Measurements from ENCODE around the gene IL1B.

The IL1B gene

DNA sequence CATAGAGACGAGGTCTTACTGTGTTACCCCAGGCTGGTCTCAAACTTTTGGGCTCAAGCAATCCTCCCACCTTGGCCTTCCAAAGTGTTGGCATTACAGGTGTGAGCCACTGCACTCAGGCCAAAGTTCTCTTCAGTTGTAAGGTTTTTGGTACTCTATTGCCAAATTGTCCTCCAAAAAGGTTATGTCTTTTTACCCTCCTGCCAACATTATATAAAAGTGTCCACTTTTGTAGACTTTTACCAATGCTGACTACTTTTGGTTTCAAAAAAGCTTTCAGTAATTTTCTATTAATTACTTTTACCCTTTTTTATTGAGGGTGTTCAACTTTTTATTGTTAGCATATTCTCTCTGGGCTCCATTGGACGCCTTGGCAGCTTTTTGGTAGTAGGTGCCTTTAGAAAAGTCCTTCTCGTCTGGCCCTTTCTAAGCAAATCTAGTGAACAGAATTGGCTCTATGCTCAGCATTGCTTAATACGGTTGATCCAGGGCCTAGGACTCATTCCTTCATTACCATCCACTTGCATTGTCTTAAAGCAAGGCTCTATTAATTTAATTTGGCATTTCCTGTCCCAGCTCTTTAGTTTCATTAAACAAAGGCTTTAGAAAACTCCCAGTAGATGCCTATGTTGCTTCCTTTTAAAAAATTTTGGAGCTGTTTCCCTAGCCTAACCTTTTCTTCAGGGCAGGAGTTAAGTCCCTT is 35.5 kb downstream of the IL1B start:
- no peak for DNase-seq

DNA sequence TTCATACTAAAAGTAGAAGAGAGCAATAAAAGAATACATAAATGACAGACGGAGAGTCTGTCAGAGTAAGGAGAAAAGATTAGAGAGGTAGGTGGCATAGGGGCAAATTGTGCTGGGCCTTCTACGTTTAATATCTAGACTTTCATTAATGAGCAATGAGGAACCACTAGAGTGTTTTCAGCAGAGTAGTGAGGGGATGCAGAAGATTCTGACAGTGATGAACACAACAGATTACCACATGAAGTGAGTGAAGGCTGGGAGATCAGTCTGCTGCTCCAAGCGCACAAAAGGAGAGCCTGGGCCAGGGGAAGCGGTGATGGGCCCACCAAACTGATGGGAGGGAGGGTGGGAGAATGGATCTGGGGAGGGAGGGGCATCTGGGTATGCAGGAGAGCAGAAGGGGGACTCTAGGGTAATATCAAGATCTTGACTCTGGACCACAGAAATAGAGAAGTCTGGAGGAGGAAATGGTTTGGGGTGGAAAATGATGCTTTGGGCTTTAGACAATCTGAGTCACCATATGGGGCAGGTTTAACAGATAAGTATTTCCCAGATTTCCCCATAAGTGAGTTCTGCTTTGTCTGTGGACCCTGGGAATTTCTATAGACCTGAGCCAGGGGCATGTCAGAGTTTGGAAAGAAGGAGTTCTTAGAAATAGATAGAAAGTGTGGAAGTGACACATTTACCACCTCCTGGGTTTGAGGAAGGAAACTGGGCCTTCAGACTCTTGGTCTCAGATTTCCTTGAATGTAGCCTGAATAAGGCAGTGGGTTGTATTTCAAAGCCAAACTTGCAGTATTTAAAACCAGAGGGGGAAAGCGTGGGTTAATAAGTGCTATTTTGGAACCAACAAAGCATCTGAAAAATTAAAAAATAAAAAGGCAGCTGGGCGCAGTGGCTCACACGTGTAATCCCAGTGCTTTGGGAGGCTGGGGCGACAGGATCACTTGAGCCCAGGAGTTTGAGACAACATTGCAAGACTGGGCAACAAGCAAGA is 37.3 kb downstream of the IL1B start:
- DNase-seq, result no peak

DNA sequence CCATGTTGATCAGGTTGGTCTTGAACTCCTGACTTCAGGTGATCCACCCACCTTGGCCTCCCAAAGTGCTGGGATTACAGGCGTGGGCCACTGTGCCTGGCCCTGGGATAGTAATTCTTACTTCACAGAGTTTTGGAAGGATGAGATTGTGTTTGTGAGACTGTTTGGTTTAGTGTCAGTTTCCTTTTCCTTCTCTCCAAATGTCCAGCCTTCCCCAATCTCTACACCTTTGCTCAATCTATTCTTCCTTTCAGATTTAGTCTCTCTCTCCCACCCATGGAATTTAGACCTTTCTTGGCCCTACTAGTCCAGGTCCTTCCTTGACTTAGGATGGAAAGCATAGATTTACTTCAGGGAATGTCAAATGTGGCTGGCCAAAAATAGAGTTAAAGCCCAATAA is 40.1 kb downstream of the IL1B start:
- no peak for DNase-seq

DNA sequence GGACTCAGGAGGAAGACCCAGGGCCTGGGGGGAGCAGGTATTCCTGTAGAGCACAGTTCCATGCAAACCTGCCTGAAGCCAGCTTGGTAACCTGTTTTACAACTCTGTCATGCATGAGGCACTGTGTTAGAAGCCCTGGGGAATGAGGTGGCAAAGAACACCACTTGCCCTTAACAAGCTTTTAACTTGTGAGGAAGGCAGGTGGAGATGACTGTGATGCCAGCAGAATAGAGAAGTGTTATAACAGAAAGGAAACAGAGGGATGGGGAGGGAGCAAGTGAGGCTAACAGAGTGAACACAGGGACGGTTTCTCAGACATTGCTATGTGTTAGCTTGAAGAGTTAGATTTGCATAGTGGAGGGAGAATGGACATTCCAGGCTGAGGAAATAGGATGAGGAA is 40.8 kb downstream of the IL1B start:
- peak in 1 of 5 donors; percentile 54 for DNase-seq

DNA sequence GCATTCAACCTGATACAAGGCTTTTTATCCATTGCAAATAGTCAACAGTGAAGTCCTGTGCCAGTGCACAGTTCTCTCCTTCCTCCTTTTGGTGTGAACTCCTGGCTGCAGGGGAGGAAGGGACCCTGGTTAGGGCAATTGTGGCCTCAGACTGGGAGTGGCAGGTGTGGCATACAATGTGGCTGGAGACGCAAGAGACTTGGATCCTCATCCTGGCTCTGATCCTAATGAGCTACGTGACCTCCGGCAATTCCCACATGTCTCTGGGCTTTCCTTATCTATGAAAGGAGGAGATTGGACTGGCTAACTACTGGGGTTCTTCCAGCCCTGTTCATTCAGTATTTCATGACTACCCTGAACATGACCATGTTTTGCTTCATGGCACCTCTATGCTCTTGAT is 41.7 kb downstream of the IL1B start:
- DNase-seq, result no peak

DNA sequence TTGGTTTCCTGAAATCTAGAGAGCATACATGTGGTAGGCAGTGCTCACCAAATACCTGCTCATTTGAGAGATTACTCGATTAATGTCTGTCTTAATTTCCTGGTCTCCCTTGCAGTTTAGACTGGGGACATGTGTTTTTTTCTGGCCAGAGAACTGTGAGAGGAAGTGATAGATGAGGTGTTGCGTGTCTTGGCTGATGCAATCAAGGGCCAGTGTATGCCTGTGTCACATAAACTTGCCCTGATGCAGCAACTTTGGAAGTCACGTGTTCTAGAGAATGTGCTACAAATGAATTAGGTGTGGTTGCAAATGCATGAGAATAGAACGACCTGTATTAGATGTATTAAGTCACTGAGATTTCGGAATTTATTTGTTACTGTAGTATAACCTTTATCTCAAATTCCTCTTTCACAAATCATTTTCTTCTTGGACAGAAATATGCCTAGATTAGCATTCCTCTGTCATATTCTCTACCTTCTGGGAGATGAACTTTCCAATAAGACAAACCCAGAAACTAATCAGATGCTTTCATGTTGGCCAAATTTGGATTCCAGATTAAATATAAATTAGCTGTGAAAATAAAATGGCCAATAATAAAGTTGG is 42.3 kb downstream of the IL1B start:
- peak in 1 of 5 donors; percentile 95 for DNase-seq

DNA sequence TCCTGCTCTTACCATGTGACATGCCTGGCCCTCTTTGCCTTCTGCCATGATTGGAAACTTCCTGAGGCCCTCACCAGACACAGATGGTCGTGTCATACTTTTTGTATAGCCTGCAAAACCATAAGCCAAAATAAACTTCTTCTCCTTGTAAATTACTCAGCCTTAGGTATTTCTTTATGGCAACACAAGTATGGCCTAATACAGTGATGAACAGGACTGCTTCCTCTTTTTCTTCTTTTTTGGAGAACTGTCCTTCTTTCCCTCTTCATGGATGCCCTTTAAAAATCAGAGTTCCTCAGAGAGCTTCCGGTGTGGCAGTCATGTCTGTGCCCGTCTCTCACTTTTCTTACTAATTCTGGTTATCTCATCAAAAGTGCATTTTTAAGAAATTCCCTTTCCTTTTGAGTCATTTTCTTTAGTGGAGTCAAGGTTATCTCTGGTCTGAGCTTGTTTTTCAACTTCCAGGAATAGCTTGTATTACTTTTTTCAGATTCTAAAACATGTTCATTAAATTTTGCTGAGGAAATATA is 43.1 kb downstream of the IL1B start:
- peak in 1 of 5 donors; percentile 76 for DNase-seq

DNA sequence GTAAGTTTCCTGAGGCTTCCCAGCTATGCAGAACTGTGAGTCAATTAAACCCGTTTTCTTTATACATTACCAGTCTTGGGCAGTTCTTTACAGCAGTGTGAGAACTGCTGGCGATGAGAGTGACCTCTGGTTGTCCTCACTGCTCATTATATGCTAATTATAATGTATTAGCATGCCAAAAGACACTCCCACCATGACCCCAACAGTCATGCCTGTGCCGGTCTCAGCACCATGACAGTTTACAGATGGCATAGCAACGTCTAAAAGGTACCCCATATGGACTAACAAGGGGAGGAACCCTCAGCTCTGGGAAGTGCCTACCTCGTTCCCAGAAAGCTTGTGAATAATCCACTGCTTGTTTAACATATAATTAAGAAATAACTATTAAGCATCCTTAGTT is 44.2 kb downstream of the IL1B start:
- DNase-seq, result no peak

DNA sequence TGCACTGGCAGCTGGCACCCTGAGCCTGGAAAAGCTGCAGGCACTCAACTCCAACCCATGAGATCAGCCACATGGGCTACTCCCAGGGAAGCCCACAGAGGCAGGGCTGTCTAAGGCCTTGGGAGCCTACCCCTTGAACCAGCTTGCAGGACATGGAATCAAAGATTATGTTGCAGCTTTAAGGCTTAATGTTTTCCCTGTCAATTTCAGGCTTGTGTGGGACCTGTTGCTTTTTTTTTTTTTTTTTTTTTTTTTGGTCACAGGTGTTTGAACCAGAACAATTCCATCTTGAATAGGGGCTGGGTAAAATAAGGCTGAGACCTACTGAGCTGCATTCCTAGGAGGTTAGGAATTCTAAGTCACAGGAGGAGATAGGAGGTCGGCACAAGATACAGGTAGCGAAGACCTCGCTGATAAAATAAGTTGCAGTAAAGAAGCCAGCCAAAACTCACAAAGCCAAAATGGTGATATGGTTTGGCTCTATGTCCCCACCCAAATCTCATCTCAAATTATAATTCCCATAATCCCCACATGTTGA is 44.8 kb downstream of the IL1B start:
- DNase-seq, result no peak

DNA sequence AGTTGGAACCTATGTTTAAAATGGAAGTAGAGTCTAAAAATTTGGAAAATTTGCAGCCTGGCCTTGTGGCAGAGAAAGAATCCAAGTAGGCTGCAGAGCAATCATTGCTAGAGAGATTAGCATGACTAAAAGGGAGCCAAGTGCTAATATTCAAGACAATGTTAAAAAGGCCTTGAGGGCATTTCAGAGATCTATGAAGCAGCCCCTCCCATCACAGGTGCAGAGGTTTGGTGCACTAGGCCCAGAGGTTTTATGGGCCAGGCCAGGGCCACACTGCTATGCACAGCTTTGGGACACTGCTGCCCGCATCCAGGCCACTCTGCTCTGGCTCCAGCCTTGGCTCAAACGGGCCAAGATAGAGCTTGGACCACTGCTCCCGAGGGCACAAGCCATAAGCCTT is 45.6 kb downstream of the IL1B start:
- no peak for DNase-seq

DNA sequence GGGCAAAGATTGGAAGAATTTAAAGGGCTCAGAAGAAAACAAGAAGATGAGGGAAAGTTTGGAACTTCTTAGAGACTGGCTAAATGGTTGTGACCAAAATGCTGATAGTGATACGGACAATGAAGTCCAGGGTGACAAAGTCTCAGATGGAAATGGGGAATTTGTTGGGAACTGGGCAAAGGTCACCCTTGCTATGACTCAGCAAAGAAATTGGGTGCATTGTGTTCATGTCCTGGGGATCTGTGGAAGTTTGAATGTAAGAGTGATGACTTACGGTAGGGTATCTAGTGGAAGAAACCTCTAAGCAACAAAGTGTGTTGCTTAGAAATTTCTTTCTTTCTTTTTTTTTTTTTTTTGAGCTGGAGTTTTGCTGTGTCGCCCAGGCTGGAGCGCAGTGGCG is 46.3 kb downstream of the IL1B start:
- no peak for DNase-seq

DNA sequence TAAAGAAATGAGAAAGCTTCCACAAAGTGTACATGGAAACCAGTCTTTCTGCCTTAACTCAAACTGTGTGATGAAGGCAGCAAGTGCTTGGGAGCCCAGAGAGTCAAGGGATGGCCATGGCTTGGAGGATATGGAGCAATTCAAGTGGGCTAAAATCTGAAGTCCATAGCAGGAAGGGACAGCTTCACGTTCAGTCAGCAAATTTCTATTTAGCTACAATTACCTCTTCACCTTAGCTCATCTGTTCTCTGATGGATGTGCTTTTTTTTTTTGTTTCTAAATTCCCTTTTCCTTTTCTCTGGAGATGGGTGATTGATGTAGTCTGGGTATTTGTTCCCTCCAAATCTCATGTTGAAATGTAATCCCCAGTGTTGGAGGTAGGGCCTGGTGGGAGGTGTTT is 47.4 kb downstream of the IL1B start:
- no peak for DNase-seq

DNA sequence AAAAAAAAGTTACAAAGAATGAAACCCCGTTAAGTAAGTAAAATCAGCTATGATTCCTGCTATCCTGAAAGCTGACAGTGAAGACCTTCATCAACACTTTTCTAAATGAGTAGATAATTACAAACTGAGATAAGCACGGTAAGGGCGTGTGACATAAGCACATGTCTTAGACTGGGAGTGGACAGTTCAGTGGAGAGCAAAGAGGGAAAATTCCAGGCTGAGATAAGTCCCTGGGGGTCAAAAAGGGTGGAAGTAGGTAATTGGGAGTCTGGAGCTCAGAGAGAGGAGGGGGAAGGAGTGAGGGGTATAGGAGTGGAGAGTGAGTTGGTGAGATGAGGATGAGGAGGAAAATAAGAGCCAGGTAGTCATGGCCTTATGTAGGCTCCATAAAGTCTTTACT is 47.9 kb downstream of the IL1B start:
- no peak for DNase-seq

DNA sequence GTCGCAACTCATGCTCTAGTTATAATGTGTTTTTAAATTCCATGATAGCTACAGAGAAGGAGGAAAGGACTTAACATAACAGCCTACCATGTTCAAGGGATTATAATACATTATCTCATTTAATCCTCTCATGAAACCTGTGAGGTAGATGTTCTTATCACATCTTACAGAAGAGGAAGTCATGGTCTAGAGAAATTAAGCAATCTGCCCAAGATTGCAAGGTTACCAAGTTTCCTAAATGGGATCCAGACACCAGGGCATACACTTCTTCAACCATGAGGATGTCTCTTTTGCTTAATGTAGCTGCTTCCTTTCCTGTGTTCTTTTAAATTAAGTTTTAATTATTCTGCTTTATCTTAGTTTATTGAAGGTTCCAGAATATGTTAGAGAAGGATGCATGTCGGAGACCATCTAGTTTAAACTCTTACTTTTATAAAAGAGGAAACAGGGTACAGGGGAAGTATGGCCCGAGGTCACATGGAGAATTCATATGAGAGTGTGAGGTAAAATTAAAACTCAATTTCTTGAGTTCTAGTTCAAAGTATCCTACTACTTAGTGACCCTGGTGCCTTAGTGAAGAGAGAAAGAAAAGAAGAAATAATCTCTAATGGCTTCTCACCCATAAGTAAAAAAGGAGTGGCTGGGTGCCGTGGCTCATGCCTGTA is 48.7 kb downstream of the IL1B start:
- no peak for DNase-seq

DNA sequence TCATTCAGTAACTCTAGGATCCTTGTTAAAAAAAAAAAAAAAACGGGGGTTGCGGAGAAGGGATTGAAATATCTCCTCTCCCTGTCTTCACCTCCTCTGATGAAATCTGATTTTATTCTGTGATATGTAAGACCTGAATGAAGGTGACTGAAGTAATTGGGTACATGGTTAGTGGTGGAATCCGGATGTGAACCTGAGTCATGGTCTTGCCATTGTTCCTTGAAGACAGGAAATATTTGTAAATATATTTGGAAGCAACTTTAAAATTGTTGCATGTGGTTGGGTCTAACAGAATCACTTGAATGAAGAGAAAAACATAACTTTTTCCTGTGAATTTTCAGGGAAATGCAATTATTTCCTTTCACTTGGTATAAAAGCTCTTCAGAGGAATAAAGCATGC is 49.3 kb downstream of the IL1B start:
- DNase-seq, result no peak

DNA sequence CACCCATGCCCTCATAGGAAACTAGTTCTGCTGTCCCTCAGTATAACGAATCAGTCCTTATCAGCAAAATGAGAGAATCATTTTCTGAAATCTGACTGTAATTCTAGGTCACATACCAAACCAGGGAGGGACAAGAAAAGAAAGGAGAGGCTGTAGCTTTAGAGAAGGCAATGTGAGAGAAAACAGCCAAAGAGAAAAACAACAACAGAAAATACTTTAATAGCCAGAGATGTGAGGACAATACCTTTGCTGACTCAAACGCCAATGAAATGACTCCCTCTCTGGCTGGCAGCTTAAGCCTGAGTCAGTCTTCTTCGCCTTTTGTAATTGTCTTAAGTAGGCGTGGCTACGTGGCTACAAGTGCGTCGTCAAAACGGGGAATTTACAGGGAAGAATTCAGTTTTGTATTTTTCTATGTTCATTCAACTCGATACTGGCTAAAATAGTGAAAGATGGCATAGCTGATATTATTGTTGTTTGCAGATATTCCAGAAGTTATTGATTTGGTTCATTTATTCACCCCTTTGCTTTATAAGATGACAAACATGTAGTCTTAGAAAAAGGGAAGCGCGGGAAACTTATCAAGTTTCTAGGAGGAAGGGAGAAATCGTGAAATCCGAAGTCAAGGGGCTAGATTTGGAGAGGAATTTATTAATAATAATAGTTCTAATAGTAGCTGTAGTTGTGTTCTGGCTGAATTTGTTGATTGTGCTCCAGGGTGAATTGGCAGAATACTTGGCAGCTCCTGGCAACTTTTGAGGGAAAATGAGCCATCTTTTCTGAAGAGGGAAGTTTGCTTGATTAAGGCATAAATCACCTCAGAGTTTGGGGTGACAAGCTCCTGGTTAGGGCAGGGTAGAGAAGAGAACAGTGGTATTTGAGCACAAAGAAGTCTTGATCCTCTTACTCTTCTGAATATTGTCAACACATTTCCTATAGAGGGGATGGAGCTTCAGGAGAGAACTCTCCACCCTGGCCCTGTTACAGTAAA is 52.1 kb downstream of the IL1B start, which contains the start of gene IL1A:
TSS of gene IL1A (minus strand) at position 295 of the 991 bp plus-strand sequence. CDS start 723 bp downstream, outside the sequence.
- peak in 1 of 5 donors; percentile 31 for DNase-seq

DNA sequence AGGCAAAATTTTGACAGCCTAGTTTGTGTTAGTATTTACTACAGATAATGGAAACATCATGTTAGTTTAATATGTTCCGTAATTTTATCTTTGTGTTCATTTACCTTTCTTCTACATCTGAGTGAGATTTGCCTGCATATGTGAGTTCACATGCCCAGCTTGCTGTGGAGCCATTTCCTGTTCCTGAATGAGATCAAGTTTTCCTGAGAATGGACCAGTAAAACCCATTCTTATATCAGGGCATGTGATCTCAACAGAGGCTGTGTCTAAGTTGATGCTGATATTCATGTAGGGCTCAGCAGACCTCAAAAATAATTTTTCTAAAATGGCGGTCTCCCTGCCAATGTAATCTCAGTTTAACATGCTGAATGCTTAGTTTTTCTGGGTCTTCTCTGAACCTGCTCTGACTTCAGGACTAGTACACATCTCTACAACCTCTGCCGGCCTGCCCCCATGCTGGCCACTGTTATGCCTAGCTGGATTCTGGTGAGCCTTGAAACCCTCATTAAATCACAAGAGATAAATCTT is 53.3 kb downstream of the IL1B start:
- no peak for DNase-seq

DNA sequence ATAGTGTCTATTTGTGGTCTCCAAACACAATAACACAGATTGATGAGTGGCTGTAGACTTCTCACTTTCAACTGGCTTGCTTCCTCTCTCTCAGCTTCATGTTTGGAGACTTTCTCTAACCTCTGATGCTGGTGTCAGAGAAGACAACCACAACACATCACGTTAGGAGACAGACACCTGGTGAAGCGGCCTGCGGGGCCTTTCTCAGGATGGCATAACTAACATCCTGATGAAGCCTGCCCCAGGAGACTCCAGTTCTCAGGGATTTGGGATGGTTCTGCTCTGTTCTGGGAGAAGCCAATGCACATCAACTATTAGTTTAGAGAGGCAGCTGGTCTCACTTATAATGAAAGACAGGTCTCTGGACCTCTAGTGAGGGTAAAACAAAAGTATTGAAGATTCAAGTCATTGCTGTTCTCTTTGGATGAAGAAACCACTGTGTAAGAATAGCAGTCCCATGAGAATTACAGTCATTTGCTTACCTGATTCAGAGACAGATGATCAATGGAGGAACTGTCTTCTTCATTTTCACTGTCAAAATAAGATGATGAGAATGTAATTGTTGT is 54.3 kb downstream of the IL1B start:
- no peak for DNase-seq

All from T-helper 1 cell (primary cell).